BJ (cell line): ENCODE measurements around the gene RASSF5. TPM values are rescaled to one million over a fixed set of nuclear protein-coding genes. Genes with fewer than 3 reads are reported as not detected.

Experiments used
- CTCF ChIA-PET: fragments of 350-600 bp; formaldehyde crosslinking; extraction: SDS; loops from one replicate; lab custom pipeline; 2021; ENCODE audit warnings: antibody characterized with exemption, inconsistent platforms; lab: Yijun Ruan, JAX
- POLR2A ChIA-PET: fragments of 300-600 bp; sonication (Branson Sonifier 250); formaldehyde crosslinking; extraction: SDS; loops from one replicate; lab custom pipeline; 2021; ENCODE audit warnings: antibody characterized with exemption; lab: Charles Lee
- DNase-seq: peaks from one replicate; pipeline ENCODE4 v3.0.0-alpha.2; 2011; ENCODE audit warnings: low read depth
- H3K27me3 ChIP-seq: 2 replicates; pipeline ENCODE4 v1.6.0; 2011; ENCODE audit warnings: low read length; ENCODE audit not compliant: control insufficient read depth, insufficient read depth
- H3K36me3 ChIP-seq: 2 replicates; pipeline ENCODE4 v1.5.1; 2011; ENCODE audit warnings: low read length; ENCODE audit not compliant: control insufficient read depth, insufficient read depth
- H3K4me3 ChIP-seq: 2 replicates; pipeline ENCODE4 v1.5.1; 2011; ENCODE audit warnings: low read depth, mild to moderate bottlenecking, control low read depth, low read length
- CTCF ChIP-seq: IDR thresholded peaks from 2 replicates; pipeline ENCODE4 v1.5.1; 2011; ENCODE audit warnings: low read depth, mild to moderate bottlenecking, control low read depth, inconsistent platforms, low read length, moderate library complexity; ENCODE audit not compliant: insufficient read depth
- polyA plus RNA-seq: library from polyadenylated mRNA; depleted of rRNA; stranded (reverse); fragments of >200 nt; gene quantifications from 2 replicates; pipeline ENCODE4 v1.2.3, GENCODE V29; 2011

The RASSF5 gene
- polyA plus RNA-seq, 1 experiment = 2.1 TPM

DNA sequence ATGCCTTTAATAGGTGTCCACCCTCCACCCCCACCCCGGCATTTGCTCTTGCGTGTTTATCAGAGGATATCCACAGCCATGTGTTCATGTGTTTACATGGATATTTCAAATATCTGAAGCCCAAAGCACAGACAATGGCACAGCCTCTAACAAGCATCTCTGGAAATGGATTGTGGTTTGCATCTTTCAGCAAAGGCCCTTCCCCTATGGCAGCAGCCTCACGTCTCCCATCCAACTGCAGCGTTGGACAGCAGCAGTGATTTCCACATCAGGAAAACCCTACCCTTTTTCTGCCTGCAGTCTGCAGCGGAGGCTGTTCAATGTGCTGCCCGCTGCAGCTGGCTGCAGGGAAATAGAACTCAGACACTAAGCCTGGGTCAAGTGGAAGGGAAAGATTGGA, 1.6 kb downstream of the RASSF5 start:
- no peak overlapping the region for H3K4me3 ChIP-seq
- H3K36me3 ChIP-seq = no peaks in the 10 kb centered on the region
- ChIA-PET CTCF (interaction anchor here (0.6 to 1.2 kb wide), 4 partner anchors 9 to 91 kb away, joined by 3 read pairs; no protein-coding TSS in a partner anchor), POLR2A (no interaction called here)
- no peak for DNase-seq
- TF ChIP-seq CTCF = no peak
- peaks cover 6% of the 10 kb centered on the region; the same call in 1 of the 2 replicates for H3K27me3 ChIP-seq

DNA sequence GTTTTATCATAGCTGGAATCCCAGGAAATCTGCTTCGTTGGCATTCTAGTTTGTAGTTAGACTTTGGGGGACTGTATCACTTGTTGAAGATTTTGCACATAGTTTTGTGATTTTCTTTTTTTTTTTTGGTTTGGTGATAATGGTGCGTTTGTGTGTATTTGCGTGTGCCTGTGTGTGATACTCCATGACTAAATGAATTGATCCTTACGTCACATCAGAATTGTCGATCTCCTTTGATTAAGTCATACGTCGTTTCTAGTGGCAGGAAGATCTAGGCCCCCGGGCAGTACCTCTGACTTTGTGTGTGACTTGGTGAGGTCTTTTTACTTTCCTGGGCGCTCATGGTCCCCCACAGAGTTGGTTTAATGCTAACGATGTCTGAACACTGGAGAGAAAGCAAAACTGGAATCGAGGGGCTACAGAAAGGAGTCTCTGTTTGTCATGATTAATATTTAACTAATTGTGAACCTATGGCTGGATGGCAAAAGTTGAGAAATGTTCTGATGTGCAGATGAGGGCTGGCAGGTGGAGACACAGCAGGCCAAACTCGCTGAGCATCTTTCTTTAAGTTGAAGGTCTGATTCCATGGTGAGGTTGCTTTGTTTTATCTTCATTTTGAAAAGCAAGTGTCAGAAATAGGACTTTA, 2.4 kb downstream of the RASSF5 start:
- ChIA-PET POLR2A (no interaction called here), CTCF (interaction anchor here (0.9 kb wide), 1 partner anchor 13 kb away, joined by 3 read pairs; no protein-coding TSS in a partner anchor)
- TF ChIP-seq CTCF = no peak
- H3K36me3 ChIP-seq = no peaks in the 10 kb centered on the region
- H3K4me3 ChIP-seq = no peak overlapping the region
- DNase-seq = no peak
- peaks cover 6% of the 10 kb centered on the region; the same call in 1 of the 2 replicates for H3K27me3 ChIP-seq

- TF ChIP-seq CTCF = no peak
- ChIA-PET POLR2A (no interaction called here), CTCF (no interaction called here)
- peaks cover 6% of the 10 kb centered on the region; the same call in 1 of the 2 replicates for H3K27me3 ChIP-seq
- H3K36me3 ChIP-seq = no peaks in the 10 kb centered on the region
- H3K4me3 ChIP-seq = no peak overlapping the region
- no peak for DNase-seq
Observed at GRCh38 chr1:206510371-206510770, 3.0 kb downstream of the RASSF5 start.

DNA sequence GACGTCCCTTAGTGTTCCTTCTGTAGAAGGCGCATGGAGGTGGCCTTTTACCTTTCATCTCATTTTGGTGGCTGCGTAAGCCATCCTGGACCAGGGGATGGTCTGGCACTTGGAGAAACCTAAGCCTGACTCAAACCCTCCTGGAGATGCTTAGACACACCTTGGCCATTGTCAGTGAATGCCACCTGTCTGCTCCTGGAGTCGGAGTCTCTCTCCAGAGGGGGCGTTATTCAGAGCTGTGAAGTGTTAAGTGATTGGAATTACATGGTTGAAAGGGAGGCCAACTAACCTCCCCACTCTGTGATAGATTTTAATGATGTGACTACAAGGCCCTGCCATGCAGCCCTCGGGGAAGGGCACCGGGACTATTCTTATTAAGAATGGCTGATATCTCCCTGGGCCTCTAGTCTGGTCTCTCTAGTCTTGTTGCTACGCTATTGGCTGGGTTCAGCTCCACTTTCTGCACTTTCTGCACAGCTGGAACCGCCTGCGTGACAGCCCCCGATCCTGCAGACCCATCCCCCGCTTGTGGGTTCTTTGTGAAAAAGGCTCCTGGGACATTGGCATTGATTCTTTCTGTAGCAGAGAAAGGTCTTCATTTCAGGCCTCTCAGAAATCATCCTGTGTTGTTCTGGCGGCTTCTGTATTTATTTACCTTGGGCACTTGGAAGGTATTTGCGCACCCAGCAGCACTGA, 4.2 kb downstream of the RASSF5 start:
- no peak for TF ChIP-seq CTCF
- Histone ChIP-seq H3K4me3 (no peak overlapping the region), H3K36me3 (no peaks in the 10 kb centered on the region), H3K27me3 (peaks cover 6% of the 10 kb centered on the region; the same call in 1 of the 2 replicates)
- CTCF ChIA-PET = interaction anchor here (0.7 to 2.4 kb wide), 2 partner anchors 33 to 765 kb away, joined by 3 to 7 read pairs; no protein-coding TSS in a partner anchor
- no peak for DNase-seq
- POLR2A ChIA-PET = no interaction called here
